ENCODE results near the gene NPS.

The NPS gene

DNA sequence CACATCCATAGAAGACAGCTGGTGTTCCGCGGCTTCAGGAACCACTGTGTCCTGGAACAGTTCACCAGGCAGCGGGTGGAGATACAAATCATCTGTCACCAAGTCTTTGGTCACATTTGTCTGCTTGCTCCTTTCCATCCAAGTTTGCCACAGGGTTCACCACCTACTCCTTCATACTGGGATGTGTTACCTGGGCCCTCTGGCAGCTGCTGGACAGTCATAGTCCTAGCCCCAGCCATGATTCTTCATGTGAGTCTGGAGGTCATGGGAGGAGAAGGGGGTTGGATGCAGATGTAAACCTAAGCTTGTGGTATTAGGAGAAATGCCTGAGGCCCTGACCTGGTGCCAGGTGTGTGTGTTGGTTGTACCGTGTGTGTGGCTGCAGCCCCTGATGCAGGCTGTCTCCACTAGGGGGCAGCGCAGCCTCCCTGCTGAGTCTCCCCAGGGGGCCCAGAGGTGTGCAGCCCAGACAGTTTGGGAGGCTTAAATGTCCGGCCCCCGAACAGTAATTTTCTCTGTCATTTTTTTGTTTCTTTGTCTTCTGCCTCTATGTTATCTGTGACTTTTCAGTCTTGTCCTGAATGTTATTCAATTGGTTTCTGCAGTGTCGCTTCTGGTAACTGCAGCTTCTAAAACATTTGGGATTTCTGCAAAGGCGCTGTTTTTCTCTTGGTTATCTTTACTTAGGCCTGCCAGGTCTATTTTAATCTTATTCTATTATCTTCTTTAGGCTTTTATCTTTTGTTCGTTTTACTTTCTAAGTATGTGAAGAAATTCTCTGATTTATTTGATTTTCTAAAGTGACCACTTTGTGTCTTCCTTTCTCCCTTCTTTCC, 14.8 kb downstream of the NPS start:
- DNase-seq, result no peak

DNA sequence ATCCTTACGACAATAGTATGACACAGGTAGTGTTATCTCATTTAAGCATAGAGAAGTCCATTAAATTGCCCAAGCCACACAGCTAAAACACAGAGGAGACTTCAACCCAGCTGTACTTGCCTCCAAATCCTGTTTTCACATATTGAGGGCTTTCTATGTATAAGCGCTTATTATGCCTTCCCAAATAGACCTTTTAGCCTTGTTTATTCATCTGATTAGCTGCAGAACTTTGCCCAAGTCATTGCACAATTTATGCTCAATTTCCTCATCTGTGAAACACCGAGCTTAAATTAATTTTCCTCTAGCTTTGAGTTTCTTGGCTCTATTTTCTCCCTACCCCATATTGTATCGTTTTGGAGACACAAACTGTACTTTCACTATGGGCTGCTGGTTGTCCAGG, 15.5 kb downstream of the NPS start:
- no peak for DNase-seq

DNA sequence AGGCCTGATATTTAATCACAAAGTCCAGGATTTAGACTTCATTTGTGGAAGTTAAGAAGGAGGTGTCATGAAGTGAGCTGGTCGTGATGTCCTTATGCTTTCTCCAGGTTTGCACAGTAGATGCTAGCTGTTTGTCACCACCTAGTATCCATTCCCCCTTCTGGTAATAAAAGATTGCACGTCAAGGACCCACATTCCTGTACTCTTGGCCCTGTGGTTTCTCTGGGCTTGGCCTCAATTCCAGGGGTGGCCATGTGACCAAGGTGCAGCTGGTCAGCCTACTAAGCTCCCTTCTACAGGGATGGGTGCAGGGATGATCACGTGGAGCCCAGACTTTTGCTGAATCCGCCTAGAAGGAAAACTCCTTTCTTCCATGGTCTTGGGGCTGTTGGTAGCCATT, 16.5 kb downstream of the NPS start:
- no peak for DNase-seq

DNA sequence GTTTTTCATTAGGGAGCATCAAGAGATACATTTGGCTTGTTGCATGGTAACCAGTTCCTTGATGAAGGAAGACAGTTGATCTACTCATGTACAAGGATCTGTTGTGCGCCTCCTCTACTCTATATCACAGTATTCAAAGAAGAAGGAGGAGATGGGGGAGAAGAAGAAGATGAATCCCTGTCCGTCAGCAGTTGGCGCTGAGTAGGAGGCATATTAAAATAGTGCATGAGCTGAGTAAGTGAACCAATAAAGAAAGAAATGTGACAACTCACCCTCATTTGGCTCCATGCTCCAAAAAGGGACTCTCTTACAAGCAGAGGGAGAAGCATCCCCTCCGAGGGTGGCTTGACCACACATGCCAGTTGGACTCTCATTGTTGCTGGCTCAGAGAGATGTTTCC, 20.1 kb downstream of the NPS start:
- no peak for DNase-seq

DNA sequence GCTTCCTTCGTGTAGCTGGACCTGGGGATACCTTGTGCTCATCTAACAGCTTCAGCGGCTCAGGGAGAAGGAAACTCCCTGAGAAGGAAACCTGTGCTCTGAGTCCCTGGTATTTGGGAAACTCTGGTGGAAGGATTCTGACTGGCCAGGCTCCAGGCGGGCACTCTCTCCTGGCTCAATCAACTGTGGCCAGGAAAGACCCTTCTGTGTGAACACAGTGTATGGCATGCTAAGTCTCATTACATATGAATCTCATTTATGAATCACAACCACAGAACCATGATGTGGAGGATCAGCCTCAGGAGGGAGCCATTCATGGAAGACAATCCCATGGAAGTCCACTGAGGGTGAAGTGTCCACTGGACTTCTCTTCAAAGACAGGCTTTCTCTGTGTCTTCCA, 20.9 kb downstream of the NPS start:
- DNase-seq, result no peak

DNA sequence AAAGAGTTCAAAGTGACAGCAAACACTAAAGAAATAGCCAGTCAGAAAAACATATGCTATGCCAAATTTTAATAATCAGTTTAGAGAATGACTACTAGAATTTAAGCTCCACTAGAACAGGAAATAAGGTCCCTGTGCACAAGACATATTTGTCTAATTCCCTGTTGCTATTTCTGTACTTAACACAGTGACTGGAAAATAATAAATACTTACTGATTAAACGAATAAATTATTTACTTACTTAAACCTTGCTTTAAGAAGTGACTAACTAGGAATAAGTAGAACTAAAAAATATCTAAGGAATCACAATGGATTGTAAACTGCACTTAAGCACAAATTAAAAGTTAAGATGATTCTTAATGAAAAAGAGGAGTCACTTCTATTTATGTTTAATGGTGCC, 22.3 kb downstream of the NPS start:
- DNase-seq, result no peak

DNA sequence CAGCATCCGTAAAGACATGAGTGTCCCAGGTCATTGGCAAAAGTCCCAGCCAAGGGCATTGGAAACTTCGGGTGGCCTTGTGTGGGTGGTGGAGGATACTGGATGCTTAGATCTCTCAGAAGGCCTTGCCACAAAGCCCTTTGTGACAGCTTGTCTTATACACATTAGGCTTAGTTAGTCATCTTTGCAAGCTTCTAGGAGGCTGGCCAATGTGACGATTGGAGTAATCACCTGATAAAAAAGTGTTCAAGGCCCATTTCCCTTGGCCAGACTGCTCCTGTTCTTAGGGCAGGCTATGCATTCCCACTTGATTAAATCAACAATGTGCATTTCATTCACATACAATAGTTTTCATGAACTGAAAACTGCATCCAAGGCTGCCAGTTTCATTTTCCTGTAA, 26.9 kb downstream of the NPS start:
- no peak for DNase-seq

DNA sequence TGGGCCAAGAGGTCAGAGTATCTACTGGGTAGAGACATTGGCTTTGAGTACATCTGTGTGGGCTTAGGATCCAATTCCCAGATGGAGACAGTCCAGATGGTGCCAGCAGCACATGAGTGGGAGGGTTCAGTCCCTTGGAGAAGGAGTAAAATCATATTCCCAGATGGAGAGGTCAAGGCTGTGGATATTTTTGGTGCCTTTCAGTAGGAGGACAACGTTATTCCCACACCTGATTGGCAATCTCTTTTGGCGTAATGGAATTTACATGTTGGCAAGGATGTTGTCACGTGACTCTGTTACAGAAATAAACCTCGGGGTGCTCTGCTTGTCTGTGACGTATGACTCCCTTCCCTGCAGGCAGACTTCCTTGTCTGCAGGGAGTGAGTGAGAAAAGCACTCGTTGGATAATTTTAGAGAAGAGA, 27.6 kb downstream of the NPS start:
- no peak for DNase-seq

DNA sequence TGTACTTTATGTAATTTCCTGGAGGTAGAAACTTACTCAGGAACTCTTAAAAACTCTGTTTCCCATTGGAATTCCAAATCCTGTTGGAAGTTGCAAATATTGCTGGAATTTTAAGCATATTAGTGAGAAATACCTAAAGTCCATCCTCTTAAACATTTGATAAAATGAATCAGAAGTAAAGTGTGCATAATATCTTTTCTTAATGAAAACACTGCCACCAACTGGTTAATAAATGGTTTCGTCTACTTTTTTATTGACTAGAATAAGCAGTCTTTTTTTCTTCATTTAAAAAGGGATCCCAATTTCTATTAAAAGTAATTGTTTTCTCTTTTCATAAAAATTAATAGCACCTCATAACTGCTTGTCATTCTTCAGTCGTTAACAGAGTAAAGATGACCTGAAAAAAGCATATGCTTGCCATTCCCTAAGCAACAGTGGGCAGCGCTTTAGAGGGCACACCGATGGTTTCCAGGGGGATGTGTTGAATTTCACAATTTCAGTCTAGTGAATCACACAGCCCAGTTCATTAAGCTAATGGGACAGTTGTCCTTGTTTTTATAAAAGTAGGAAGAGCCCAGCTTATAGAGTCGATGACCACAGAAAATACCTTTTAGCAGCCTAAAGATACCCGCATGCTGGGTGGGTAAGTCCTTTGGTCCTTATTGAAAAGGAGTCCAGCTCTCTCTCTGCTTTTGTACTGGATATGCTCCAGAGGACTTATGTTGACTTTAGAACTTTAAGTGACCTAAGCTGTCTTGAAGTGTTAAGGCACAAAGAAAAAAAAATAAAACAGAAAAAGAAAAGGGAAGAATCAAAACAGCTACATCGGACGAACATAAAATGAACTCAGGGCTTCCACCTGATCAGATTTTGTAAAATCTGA, 28.5 kb downstream of the NPS start:
- DNase-seq, result no peak

DNA sequence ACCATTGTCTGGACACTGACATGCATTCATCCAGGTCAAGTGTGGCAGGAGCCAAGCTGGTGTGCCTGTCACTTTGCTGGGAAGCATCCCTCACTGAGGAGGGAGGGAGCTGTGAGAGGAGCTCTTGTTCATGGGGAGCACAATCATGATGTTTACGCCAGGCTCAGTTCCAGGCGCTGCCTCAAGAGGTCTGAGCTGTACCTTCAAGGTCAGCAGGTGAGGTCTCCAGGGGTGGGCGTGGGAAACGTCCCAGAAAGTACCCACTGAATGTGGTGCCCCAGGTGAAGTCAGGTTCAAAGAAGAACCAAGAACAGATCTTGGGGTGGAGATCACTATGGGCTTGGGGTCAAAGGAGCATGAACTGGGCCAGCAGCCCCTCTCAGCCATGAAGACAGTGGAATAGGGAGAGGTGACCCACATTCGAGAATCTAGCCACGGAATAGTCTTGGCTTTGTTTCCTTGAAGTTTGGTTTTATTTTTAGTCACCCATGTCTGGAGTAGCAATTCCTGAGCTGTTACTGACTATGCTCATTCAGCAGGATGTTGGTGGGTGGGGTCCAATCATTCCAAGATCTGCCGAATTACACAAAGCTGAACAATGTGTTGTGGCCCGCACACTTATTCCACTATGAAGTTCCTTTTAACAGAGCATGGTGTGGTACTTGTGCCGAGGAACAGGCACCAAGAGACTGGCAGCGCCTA, 29.3 kb downstream of the NPS start:
- DNase-seq, result no peak

DNA sequence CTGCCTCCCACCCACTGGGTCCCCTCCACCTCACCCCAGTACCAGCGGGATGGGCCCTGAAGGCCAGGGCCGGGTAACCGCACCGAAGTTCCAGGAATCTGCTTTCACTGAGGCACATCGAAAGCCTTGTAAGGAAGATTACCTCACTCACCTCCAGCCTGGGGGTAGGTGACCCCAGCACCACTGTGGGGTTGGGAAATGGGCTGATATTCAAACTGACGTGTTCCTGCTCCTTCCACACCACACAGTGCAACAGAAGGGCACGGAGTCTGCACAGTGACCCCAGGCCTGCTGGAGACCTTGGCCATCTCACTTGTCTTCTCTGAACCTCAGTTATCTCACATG, 29.8 kb downstream of the NPS start:
- no peak for DNase-seq

DNA sequence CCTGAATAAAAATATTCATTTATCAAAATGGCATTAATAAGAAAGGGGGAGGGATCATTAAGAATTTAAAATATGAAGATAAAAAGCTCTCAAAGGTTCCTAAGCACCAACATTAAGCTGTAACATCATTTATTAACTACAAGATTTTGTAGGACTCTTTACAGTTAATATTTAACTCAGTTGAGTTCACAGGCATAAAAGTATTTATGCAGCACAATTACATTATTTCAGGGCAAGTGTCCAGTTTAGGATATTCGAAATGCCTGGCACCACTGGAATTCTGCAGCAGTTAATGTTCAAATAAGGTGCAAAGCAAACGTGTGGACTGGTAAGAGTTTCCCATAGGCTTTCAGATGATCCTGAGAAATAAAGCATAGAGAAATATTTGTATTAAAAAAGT, 30.5 kb downstream of the NPS start:
- no peak for DNase-seq

DNA sequence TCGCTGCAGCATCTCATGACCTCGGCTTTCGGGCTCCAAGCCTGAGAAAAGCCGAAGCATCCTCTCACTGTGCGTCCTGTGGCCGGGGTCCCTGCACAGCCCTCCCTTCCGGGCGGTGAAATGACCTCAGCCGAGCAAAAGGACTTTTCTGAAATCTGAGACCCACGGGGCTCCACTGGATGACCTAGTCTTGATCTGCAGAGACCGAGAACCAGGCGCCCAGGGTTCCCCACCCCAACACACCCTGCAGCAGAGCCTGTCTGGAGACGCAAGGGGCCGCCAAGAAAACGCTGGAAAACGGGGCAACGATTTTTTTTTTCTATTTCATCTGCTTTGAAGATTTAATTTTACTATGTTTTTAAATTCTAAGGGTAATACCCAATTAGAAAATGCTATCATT, 31.7 kb downstream of the NPS start:
- no peak for DNase-seq

DNA sequence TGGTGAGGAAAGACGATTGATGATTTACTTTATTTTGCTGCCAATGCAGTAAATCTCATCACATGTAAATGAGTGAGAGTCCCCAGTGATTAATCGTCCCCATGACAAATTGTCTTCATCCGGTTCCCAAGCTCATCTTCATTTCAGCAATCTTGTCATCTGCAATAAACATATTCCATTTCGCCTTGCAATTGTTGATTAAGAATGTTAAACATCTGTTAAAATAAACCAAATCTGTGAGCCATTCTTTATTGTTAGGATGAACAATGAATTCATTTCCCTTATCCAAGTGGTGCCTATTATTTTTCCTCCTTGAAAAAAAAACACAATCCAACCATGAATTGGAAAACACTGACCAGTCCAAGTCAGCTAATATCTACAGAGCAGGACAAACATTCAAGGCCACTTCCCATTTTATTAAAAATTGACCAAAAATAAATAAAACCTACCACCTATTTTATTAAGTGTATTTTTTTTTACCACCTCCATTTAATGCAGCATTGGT, 36.5 kb downstream of the NPS start:
- no peak for DNase-seq

DNA sequence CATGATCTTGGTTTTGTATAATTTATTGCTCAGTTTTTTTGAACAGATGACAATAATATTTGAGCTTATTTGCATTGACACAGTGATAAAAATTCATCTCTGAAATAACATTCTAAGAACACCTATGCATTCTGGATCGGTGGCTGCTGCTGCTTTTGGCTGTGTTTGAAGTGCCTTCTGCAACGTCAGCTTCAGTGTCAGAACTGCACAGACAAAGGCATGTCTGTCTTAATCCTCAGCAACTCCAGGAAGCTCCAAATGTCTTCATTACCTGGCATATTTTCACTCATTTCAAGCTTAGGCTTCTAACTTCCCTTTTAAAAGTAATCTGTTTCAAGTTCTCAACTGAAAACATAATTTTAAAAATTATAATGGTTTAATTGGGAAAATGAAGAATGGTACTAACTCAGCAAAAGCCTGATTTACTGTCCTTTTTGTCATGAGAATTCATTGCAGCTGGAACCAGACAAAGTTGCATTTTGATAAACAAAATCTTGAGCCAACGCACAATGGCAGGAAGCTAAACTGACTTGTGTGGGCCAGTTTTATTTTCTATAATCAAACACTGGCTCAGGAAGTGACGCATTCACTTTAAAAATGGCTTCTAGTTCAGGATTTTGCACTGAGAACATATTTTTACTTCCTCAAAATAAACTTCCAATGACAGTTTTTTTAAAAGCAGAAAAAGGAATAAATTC, 38.7 kb downstream of the NPS start:
- no peak for DNase-seq

DNA sequence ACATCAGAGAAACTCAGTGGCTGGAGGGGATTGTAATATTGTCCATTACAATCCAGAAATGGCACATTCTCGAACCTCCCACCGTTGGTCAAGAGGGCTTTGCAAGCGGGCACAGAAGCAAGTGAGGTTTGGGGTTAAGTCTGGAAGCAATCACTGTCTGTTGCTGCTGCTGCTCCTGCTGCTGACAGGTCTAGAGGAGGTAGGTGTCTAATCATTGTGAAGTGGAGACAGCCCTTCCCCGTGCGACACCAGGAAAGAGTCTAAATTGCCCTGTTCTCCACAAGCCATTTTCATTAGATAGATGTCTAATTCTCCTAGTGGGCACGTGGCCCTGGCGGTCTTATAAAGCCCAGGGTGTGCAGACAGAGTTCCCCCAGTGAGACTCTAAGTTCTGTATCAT, 43.5 kb downstream of the NPS start:
- no peak for DNase-seq

DNA sequence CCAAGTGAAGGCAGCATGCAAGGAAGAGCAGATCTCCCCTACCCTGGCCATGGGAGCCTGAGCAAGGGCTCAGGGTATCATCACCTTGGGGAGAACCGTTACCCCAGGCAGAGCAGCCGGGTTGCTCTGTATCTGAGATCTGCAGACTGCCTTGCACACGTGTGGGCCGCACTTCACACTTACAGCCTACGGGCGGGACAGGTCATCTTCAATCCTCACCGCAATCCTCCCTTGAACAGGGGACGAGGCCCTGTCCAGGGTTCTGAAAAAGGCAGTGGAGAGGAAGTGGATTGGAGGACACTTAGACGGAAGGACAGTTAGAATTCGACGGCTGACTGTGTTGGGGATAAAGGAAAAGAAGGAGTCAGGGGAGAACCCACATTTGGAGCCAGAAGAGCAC, 51.4 kb downstream of the NPS start:
- DNase-seq, result no peak

All from NCI-H187 (cell line).